Measurements from ENCODE around the gene GPATCH8.
"Not testable (repeated sequence)": the region's sequence is repeated elsewhere in the genome, so short reads cannot be mapped to it uniquely, and the experiment has no call there.

The GPATCH8 gene

DNA sequence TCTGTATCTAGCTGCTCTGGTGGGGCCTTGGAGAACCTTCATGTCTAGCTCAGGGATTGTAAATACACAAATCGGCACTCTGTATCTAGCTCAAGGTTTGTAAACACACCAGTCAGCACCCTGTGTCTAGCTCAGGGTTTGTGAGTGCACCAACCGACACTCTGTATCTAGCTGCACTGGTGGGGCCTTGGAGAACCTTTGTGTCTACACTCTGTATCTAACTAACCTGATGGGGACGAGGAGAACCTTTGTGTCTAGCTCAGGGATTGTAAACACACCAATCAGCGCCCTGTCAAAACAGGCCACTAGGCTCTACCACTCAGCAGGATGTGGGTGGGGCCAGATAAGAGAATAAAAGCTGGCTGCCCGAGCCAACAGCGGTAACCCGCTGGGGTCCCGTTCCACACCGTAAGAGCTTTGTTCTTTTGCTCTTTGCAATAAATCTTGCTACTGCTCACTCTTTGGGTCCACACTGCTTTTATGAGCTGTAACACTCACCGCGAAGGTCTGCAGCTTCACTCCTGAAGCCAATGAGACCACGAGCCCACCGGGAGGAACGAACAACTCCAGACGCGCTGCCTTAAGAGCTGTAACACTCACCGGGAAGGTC lies 133.7 kb downstream of the GPATCH8 start:
- DNase-seq: not testable (repeated sequence)

DNA sequence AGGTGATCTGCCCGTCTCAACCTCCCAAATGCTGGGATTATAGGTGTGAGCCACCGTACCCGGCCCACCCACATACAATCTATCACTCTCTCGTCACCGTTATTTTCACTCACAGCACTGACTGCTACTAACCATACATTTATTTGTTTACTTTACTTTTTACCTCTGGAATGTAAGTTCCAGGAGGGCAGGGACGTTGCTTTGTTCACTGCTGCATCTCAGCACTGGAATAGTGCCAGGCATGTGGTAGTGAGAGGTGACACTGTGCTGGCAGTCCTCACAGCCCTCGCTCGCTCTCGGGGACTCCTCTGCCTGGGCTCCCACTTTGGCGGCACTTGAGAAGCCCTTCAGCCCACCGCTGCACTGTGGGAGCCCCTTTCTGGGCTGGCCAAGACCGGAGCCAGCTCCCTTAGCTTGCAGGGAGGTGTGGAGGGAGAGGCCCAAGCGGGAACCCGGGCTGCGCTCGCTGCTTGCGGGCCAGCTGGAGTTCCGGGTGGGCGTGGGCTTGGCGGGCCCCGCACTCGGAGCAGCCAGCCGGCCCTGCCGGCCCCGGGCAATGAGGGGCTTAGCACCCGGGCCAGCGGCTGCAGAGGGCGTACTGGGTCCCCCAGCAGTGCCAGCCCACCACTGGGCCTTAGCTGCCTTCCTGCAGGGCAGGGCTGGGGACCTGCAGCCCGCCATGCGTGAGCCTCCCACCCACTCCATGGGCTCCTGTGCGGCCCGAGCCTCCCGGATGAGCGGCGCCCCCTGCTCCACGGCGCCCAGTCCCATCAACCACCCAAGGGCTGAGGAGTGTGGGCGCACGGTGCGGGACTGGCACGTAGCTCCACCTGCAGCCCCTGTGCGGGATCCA lies 134.6 kb downstream of the GPATCH8 start:
- not testable (repeated sequence) for DNase-seq

DNA sequence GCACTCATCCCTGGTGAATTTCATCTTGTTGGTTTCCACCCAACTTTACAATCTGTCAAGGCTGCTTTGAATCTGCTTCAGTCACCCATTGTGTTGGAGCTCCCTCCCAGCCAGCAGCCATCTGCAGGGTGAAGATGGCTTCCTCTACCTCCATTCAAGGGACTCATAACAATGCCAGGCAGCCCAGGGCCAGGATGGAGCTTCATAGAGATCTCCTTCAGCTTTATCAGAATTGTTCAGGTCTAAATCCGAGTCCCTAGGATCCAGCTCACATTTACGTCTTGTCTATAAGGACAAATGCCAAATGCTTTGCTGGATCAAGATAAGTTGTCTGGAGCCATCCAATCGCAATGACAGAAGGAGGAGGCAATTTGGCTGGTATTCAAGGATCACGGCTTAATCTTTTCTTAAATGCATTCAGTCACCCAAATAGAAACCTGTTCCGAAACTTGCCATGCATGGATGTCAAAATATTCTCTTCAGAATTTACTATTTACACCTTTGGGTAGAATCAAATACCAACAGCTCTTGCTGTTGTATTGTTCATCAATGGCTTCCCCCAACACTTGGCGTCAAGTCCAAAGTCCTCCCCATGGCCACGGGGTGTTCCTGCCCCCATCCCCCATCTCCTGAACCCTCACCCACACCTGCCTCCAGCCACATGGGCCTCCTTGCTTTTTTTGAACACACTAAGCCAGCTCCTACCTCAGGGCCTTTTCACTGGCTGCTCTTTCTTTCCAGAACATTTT lies 135.8 kb downstream of the GPATCH8 start:
- DNase-seq: no peak

GRCh38 chr17:44365051-44365450 lies 138.2 kb downstream of the GPATCH8 start:
- DNase-seq: not testable (repeated sequence)

GRCh38 chr17:44363613-44364159 lies 139.5 kb downstream of the GPATCH8 start, which contains the start of gene FAM171A2:
FAM171A2 (minus strand) TSS chr17:44363853; CDS start chr17:44363714, 139 bp downstream.
- no peak for DNase-seq

GRCh38 chr17:44362949-44363612 lies 140.1 kb downstream of the GPATCH8 start:
- no peak for DNase-seq

- no peak for DNase-seq
Observed at GRCh38 chr17:44362459-44362948, 140.7 kb downstream of the GPATCH8 start.

DNA sequence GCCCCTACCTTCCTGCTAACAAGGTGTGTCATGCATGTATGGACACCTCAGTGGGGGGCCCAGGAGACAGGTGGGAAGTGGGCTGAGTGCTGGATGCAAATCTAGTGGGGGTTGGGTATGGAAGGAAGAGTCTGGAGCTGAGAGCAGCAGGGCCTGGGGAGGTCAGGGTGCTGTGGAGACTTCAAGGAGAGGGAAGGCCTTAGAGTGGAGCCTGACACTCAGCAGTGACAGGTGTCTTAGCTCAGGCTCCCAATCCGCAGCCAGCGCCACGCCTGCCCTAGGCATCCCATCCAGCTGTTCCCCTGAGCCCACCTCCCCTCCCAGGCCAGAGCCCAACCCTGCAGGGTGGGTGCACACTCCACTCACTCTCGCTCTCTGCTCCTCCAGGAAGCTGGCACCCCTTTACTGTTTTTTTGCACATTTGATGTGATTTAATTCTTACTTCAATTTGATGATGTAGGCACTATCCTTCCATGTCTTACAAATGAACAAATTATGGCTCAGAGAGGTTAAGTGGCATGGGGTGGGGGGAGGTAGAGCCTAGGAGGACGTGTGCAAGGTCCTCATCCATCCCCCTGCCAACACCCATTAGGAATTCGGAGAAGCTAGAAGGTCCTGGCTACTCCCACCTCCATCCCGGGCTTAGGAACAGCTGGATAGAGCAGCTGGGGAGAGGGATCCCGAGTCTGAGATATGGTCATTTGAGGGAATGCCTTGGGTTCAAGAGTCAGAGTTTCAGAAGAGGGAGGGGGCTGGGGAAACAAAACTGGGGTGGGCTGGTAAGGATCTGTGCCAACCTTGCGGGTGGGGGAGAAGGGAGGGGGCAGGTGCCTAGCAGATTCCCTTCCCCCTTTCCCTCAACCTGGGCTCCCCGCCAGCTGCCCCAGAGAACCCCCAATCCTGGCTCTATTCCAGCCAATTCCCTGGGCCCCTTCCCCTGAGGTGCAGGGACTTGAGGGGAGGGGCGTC lies 141.6 kb downstream of the GPATCH8 start:
- DNase-seq: no peak

- DNase-seq: no peak
Observed at GRCh38 chr17:44360826-44361225, 142.4 kb downstream of the GPATCH8 start.

- no peak for DNase-seq
Observed at GRCh38 chr17:44360144-44360533, 143.1 kb downstream of the GPATCH8 start.

DNA sequence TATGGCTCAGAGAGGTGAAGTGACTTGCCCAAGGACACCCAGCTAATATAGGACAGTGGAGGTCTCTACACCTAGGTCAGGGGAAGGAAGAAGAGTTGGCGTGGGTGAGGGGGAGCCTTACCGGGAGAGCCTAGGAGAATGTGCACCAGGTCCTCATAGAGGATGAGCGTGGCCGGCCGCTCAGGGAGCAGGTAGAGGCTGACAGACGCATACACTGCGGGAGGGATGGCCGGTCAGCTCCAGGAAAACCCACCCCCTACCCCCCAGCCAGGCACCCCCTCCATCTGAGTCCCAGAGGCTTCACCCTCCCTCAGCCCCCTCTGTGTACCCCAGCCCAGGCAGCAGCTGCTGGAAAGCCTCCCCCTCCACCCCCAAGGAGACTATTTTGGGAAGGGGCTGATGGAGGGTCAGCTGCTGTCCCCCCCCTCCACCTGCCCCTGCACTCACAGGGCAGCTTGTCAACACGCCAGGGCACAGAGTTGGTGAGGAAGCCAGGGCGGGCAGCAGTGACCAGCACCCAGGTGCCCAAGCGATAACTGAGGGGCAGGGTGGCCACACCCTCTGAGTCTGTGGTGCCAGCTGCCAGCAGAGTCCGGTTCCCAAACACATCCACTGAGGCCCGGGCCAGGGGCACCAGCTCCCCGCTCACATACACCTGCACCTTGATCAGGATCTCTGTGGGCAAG lies 143.6 kb downstream of the GPATCH8 start:
- no peak for DNase-seq

- no peak for DNase-seq
Observed at GRCh38 chr17:44359006-44359405, 144.2 kb downstream of the GPATCH8 start.

- DNase-seq: no peak
Observed at GRCh38 chr17:44358066-44358465, 145.1 kb downstream of the GPATCH8 start.

DNA sequence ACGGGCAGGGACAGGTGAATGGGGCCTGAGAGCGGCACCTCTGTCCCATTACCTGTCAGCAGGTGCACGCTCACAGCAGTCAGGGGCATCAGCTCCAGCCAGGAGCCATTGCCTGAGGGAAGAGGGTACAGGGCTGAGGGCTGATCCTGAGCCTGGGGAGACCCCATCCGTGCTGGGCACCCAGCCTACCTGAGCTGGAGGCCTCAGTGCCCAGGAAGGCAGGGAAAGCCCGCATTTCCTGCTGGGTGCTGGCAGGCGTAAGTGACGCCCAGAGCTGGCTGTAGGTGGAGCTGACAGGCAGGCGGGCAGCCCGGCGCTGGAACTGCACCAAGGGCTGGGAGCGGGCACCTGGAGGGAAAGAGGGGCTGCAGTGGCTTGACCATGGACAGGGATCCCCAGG lies 147.0 kb downstream of the GPATCH8 start:
- no peak for DNase-seq

DNA sequence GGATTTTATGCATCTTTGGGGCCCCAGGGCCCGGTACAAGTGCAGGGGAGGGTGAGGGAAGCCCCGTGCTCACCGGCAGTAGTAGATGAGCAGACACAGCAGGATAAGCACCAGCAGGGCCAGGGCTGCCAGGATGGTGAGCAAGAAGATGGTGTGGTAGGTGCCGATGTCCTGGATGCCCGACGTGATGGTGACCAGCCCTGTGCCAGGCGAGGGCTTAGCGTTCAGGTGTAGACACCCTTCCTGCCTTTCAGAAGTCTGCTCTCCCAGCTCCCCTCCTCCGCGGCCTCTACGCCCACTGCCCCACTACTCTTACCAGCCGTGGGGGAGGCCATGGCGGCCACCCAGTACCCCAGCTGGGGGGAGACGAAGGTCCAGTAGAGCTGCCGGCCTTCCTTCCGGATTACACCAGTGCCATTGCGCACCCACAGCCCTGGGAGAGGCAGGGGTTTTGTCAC lies 147.5 kb downstream of the GPATCH8 start:
- DNase-seq: no peak

- DNase-seq: no peak
Observed at GRCh38 chr17:44354582-44355561, 148.3 kb downstream of the GPATCH8 start.

DNA sequence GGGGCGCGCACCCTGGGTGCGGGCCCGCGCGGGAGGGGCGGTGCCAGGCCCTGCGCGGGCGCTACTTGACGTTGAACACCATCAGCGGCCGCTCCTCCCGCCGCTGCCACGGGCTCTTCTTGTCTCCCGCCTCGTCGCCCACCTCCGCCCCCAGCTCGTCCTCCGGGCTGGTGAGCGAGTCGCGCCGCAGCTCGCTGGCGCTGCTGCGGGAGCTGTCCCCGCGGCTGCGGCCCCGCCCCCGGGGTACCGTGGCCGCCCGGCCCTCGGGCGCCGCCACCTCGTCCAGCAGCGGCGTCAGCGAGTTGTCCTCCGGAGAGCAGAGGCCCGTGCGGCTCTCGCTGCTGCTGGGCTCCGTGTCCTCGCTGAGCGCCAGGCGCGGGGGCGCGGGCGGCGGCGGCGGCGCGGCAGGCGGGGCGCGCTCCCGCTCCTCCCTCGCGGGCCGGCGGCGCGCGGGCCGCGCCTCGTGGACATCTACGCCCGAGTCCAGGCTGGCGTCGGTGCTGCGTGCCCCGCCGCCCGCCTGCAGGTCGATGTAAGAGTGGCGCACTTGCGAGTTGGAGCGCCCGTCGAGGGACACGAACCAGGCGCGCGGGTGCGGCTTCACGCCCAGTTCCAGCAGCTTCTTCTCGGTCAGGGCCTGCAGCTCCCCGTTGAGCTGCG lies 149.4 kb downstream of the GPATCH8 start:
- no peak for DNase-seq

- DNase-seq: no peak
Observed at GRCh38 chr17:44352828-44353671, 150.2 kb downstream of the GPATCH8 start.
